ENCODE measurements around the gene DMRTA2.

DNA sequence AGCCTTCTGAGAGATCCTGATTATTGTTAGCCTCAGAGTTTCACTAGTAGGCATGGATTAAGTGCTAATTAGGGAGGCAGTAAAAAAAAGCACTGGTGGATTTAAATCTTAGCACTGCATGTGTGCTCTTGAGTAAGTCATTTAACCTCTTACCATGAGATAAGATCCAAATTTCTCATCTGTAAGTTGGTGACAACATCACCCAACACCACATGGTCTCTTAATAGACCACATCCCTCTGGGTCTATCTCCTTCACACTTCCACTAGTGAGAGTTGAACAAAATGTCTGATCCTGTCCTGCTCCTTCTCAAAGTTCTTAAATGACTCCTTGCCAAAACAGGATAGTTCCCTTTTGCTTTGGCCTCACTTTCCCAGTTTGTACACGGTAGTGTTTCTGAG, 29.5 kb upstream of the DMRTA2 start:
- TF ChIP-seq, protein P1, sequence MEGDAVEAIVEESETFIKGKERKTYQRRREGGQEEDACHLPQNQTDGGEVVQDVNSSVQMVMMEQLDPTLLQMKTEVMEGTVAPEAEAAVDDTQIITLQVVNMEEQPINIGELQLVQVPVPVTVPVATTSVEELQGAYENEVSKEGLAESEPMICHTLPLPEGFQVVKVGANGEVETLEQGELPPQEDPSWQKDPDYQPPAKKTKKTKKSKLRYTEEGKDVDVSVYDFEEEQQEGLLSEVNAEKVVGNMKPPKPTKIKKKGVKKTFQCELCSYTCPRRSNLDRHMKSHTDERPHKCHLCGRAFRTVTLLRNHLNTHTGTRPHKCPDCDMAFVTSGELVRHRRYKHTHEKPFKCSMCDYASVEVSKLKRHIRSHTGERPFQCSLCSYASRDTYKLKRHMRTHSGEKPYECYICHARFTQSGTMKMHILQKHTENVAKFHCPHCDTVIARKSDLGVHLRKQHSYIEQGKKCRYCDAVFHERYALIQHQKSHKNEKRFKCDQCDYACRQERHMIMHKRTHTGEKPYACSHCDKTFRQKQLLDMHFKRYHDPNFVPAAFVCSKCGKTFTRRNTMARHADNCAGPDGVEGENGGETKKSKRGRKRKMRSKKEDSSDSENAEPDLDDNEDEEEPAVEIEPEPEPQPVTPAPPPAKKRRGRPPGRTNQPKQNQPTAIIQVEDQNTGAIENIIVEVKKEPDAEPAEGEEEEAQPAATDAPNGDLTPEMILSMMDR (IDR thresholded peaks at IDR 0.05), result no peak
- TF ChIP-seq POLR2A (IDR thresholded peaks at IDR 0.05), result no peak
